ENCODE data around the gene BMP5. TPM values are rescaled to one million over a fixed set of nuclear protein-coding genes. Genes with fewer than 3 reads are reported as not detected.
"Not testable (repeated sequence)": the region's sequence is repeated elsewhere in the genome, so short reads cannot be mapped to it uniquely, and the experiment has no call there.

Gene BMP5
- total and polyA plus RNA-seq, 2 of the 8 experiments (the other 6 are each of a cell fraction or from before 2014, with no cell fraction given): 0.02 TPM; not detected in 1

DNA sequence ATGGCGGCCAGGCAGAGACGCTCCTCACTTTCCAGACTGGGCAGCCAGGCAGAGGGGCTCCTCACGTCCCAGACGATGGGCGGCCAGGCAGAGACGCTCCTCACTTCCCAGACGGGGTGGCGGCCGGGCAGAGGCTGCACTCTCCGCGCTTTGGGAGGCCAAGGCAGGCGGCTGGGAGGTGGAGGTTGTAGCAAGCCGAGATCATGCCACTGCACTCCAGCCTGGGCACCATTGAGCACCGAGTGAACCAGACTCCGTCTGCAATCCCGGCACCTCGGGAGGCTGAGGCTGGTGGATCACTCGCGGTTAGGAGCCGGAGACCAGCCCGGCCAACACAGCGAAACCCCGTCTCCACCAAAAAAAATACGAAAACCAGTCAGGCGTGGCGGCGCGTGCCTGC, 35.1 kb upstream of the BMP5 start:
- H2BK5ac ChIP-seq (ENCODE audit: low read depth, low read length); FAIRE-seq: not testable (repeated sequence)

GRCh38 chr6:55909911-55910310, 34.5 kb upstream of the BMP5 start:
- POLR2A ChIA-PET (ENCODE audit: partially characterized antibody); H2AK5ac ChIP-seq (ENCODE audit: low read depth, low read length); H3K4ac ChIP-seq (replicated peaks; ENCODE audit: insufficient read length, low read depth, low read length); H3K23ac ChIP-seq (ENCODE audit: insufficient read length); H3K18ac ChIP-seq (ENCODE audit: extremely low read depth, low read length); H2BK12ac ChIP-seq (ENCODE audit: low read depth, low read length); DNase-seq (ENCODE audit: low read depth in 1 of 2, low spot score in 2 of 2); H2BK15ac ChIP-seq (ENCODE audit: low read length); H3K9me3 ChIP-seq (ENCODE audit: insufficient read depth in 2 of 2, low read depth in 1 of 2, low read length in 1 of 2); H2BK20ac ChIP-seq (ENCODE audit: low read length); H2BK120ac ChIP-seq (replicated peaks; ENCODE audit: low read depth, low read length); H3K36me3 ChIP-seq (ENCODE audit: control insufficient read depth in 2 of 4, insufficient read depth in 4 of 4, low read length in 3 of 4); H3K27ac ChIP-seq (ENCODE audit: low read depth, low read length); H3K14ac ChIP-seq (ENCODE audit: insufficient read length); FAIRE-seq; H3K4me3 ChIP-seq (ENCODE audit: extremely low read depth in 1 of 4, insufficient read depth in 2 of 4, low read depth in 3 of 4, low read length in 4 of 4); H3K4me2 ChIP-seq (ENCODE audit: insufficient read depth in 1 of 2, low read depth in 2 of 2, low read length in 2 of 2); H4K20me1 ChIP-seq (replicated peaks in 1 of 2; ENCODE audit: control insufficient read depth in 1 of 2, insufficient read depth in 2 of 2, low read length in 2 of 2); H3K27me3 ChIP-seq (replicated peaks in 1 of 4; ENCODE audit: control insufficient read depth in 3 of 4, extremely low read depth in 1 of 4, insufficient read depth in 3 of 4, low read length in 3 of 4); H4K8ac ChIP-seq (ENCODE audit: extremely low read depth, insufficient read depth, low read length); H4K5ac ChIP-seq (ENCODE audit: insufficient read length, low read depth, low read length); H4K91ac ChIP-seq (replicated peaks; ENCODE audit: insufficient read length, low read length); H3K4me1 ChIP-seq (replicated peaks in 1 of 4; ENCODE audit: control insufficient read depth in 3 of 4, insufficient read depth in 4 of 4, low read length in 3 of 4); CTCF ChIA-PET (ENCODE audit: partially characterized antibody); H2AFZ ChIP-seq (ENCODE audit: low read length); H3K23me2 ChIP-seq (ENCODE audit: low read depth, low read length); H2BK5ac ChIP-seq (ENCODE audit: low read depth, low read length); H3K79me2 ChIP-seq (ENCODE audit: control insufficient read depth in 1 of 2, insufficient read depth in 2 of 2, low read length in 2 of 2); H3K9ac ChIP-seq (replicated peaks in 1 of 4; ENCODE audit: extremely low read depth in 1 of 4, low read depth in 3 of 4, low read length in 3 of 4); H3K56ac ChIP-seq (replicated peaks; ENCODE audit: insufficient read length, low read depth, low read length); H3K79me1 ChIP-seq (ENCODE audit: low read depth, low read length): not testable (repeated sequence)
- WGBS, 2 experiments (ENCODE audit: extremely low coverage in 1 of 2, insufficient coverage in 1 of 2, insufficient read length in 1 of 2, insufficient replicate concordance in 2 of 2, low coverage in 1 of 2, low lambda C conversion rate in 2 of 2, missing lambda C conversion rate in 1 of 2): no CpG with 5 or more reads among the region's 26 CpGs

More for the DNA sequence above, 35.1 kb upstream of the BMP5 start:
- H3K79me2 ChIP-seq (ENCODE audit: control insufficient read depth in 1 of 2, insufficient read depth in 2 of 2, low read length in 2 of 2); H3K4me2 ChIP-seq (ENCODE audit: insufficient read depth in 1 of 2, low read depth in 2 of 2, low read length in 2 of 2); H2BK15ac ChIP-seq (ENCODE audit: low read length); H3K14ac ChIP-seq (ENCODE audit: insufficient read length); H3K36me3 ChIP-seq (ENCODE audit: control insufficient read depth in 2 of 4, insufficient read depth in 4 of 4, low read length in 3 of 4); H2BK120ac ChIP-seq (replicated peaks; ENCODE audit: low read depth, low read length); H3K27me3 ChIP-seq (replicated peaks in 1 of 4; ENCODE audit: control insufficient read depth in 3 of 4, extremely low read depth in 1 of 4, insufficient read depth in 3 of 4, low read length in 3 of 4); H3K18ac ChIP-seq (ENCODE audit: extremely low read depth, low read length); H3K23me2 ChIP-seq (ENCODE audit: low read depth, low read length); CTCF ChIA-PET (ENCODE audit: partially characterized antibody); H3K56ac ChIP-seq (replicated peaks; ENCODE audit: insufficient read length, low read depth, low read length); H4K5ac ChIP-seq (ENCODE audit: insufficient read length, low read depth, low read length); H3K23ac ChIP-seq (ENCODE audit: insufficient read length); H2AK5ac ChIP-seq (ENCODE audit: low read depth, low read length); H2BK20ac ChIP-seq (ENCODE audit: low read length); H3K4me1 ChIP-seq (replicated peaks in 1 of 4; ENCODE audit: control insufficient read depth in 3 of 4, insufficient read depth in 4 of 4, low read length in 3 of 4); H3K27ac ChIP-seq (ENCODE audit: low read depth, low read length); H3K9ac ChIP-seq (replicated peaks in 1 of 4; ENCODE audit: extremely low read depth in 1 of 4, low read depth in 3 of 4, low read length in 3 of 4); DNase-seq (ENCODE audit: low read depth in 1 of 2, low spot score in 2 of 2); H2BK12ac ChIP-seq (ENCODE audit: low read depth, low read length); H3K9me3 ChIP-seq (ENCODE audit: insufficient read depth in 2 of 2, low read depth in 1 of 2, low read length in 1 of 2); H3K79me1 ChIP-seq (ENCODE audit: low read depth, low read length); H3K4me3 ChIP-seq (ENCODE audit: extremely low read depth in 1 of 4, insufficient read depth in 2 of 4, low read depth in 3 of 4, low read length in 4 of 4); H3K4ac ChIP-seq (replicated peaks; ENCODE audit: insufficient read length, low read depth, low read length); H4K8ac ChIP-seq (ENCODE audit: extremely low read depth, insufficient read depth, low read length); POLR2A ChIA-PET (ENCODE audit: partially characterized antibody); H4K91ac ChIP-seq (replicated peaks; ENCODE audit: insufficient read length, low read length); H2AFZ ChIP-seq (ENCODE audit: low read length); H4K20me1 ChIP-seq (replicated peaks in 1 of 2; ENCODE audit: control insufficient read depth in 1 of 2, insufficient read depth in 2 of 2, low read length in 2 of 2): not testable (repeated sequence)
- WGBS, 2 experiments (ENCODE audit: extremely low coverage in 1 of 2, insufficient coverage in 1 of 2, insufficient read length in 1 of 2, insufficient replicate concordance in 2 of 2, low coverage in 1 of 2, low lambda C conversion rate in 2 of 2, missing lambda C conversion rate in 1 of 2): no CpG with 5 or more reads among the region's 28 CpGs
